RWPE2 (cell line): ENCODE measurements around the gene PHF14.

Experiments
- ATAC-seq: fragments of 200-7000 bp; cut with Tn5 transposase; 3 replicates; pipeline ENCODE4 v1.9.1; 2021; ENCODE audit warnings: low read depth
- DNase-seq: peaks from one replicate; pipeline ENCODE4 v3.0.0-alpha.2; 2020; ENCODE audit warnings: low spot score
- H3K27ac ChIP-seq: fragments of 450-650 bp; 2 replicates; pipeline ENCODE4 v1.5.1; 2017; ENCODE audit warnings: mild to moderate bottlenecking; ENCODE audit not compliant: poor library complexity, severe bottlenecking
- H3K27me3 ChIP-seq: fragments of 250-450 bp; sonication (Bioruptor Pico); 2 replicates; pipeline ENCODE4 v1.5.1; 2021; ENCODE audit warnings: mild to moderate bottlenecking, moderate library complexity; ENCODE audit not compliant: insufficient read depth, poor library complexity, severe bottlenecking
- H3K36me3 ChIP-seq: fragments of 250-450 bp; sonication (Bioruptor Pico); 2 replicates; pipeline ENCODE4 v1.5.1; 2020; ENCODE audit warnings: low read depth, mild to moderate bottlenecking, moderate library complexity
- H3K4me1 ChIP-seq: fragments of 250-450 bp; sonication (Bioruptor Pico); 2 replicates; pipeline ENCODE4 v1.5.1; 2021; ENCODE audit warnings: mild to moderate bottlenecking, moderate library complexity; ENCODE audit not compliant: insufficient read depth, poor library complexity, severe bottlenecking
- H3K4me3 ChIP-seq: fragments of 250-450 bp; sonication (Bioruptor Pico); 2 replicates; pipeline ENCODE4 v1.5.1; 2021; ENCODE audit warnings: mild to moderate bottlenecking, moderate library complexity; ENCODE audit not compliant: severe bottlenecking
- H3K9me3 ChIP-seq: fragments of 250-450 bp; sonication (Bioruptor Pico); 2 replicates; pipeline ENCODE4 v1.5.1; 2021; ENCODE audit warnings: mild to moderate bottlenecking, moderate library complexity; ENCODE audit not compliant: severe bottlenecking
- CTCF ChIP-seq: fragments of 450-650 bp; IDR thresholded peaks from one replicate; pipeline ENCODE4 v1.5.1; 2017; ENCODE audit warnings: mild to moderate bottlenecking, moderate library complexity; ENCODE audit not compliant: poor library complexity, severe bottlenecking

The PHF14 gene

GRCh38 chr7:11208883-11209465 is 235.3 kb downstream of the PHF14 start:
- no peak for TF ChIP-seq CTCF
- Histone ChIP-seq H3K36me3 (no peaks in the 10 kb centered on the region), H3K4me3 (no peak overlapping the region), H3K9me3 (no peaks in the 10 kb centered on the region), H3K4me1 (no peaks in the 10 kb centered on the region), H3K27me3 (no peaks in the 10 kb centered on the region), H3K27ac (no peak overlapping the region)
- ATAC-seq (no peak), DNase-seq (no peak)

DNA sequence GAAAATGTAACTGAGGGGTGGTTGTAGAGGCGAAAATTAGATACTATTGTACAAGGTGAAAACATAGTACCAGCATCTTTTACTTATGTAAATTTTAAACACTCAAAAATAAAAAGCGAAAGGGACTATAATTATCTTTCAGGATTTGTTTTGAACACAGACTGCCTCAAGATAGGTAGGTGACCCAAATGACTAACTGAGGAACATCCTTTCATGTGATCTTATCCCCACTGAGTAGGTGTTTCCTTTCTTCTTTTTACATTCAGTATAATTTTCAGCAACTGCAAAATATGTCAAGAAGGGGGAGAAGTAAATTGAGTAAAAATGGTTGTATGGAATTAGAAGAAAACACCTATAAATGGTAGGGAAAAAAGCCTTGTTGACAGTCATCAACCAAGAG is 236.7 kb downstream of the PHF14 start:
- H3K9me3 ChIP-seq = no peaks in the 10 kb centered on the region
- no peak for TF ChIP-seq CTCF
- H3K27ac ChIP-seq = no peak overlapping the region
- no peaks in the 10 kb centered on the region for H3K36me3 ChIP-seq
- H3K4me1 ChIP-seq = no peaks in the 10 kb centered on the region
- no peaks in the 10 kb centered on the region for H3K27me3 ChIP-seq
- H3K4me3 ChIP-seq = no peak overlapping the region
- DNase-seq (no peak), ATAC-seq (no peak)

GRCh38 chr7:11212080-11212711 is 238.5 kb downstream of the PHF14 start:
- no peak overlapping the region for H3K4me3 ChIP-seq
- no peaks in the 10 kb centered on the region for H3K27me3 ChIP-seq
- H3K36me3 ChIP-seq = no peaks in the 10 kb centered on the region
- H3K4me1 ChIP-seq = no peaks in the 10 kb centered on the region
- no peaks in the 10 kb centered on the region for H3K9me3 ChIP-seq
- TF ChIP-seq CTCF = peak; percentile 91
- DNase-seq (no peak), ATAC-seq (peak; percentile 50; the same call in 1 of the 3 replicates)
- no peak overlapping the region for H3K27ac ChIP-seq

- no peaks in the 10 kb centered on the region for H3K27me3 ChIP-seq
- no peak overlapping the region for H3K4me3 ChIP-seq
- no peaks in the 10 kb centered on the region for H3K36me3 ChIP-seq
- ATAC-seq (no peak), DNase-seq (no peak)
- H3K4me1 ChIP-seq = no peaks in the 10 kb centered on the region
- H3K27ac ChIP-seq = no peak overlapping the region
- no peak for TF ChIP-seq CTCF
- H3K9me3 ChIP-seq = no peaks in the 10 kb centered on the region
Measured at GRCh38 chr7:11212816-11213215, 239.1 kb downstream of the PHF14 start.

DNA sequence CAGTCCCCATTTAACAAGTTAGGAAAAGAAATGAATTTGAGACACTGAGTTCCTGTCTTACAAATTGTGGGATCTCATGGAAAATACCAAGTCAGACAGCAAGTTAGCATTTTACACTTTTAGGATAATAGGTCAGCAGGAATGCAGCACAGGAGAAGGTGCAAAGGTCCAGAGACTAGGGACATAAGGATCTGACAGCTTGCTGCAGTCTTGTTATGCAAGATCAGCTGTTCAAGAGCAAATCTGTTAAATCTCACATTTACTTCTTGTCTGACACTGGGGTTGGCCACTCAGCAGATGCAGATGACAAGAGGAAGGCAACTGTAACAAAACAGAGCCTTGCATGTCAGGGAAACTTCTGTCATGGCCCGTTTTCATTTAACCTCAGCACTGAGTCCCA is 239.6 kb downstream of the PHF14 start:
- H3K4me1 ChIP-seq = no peaks in the 10 kb centered on the region
- H3K27ac ChIP-seq = no peak overlapping the region
- ATAC-seq = no peak
- no peaks in the 10 kb centered on the region for H3K36me3 ChIP-seq
- TF ChIP-seq CTCF = no peak
- no peaks in the 10 kb centered on the region for H3K27me3 ChIP-seq
- H3K9me3 ChIP-seq = no peaks in the 10 kb centered on the region
- DNase-seq = no peak
- no peak overlapping the region for H3K4me3 ChIP-seq
